Prostate gland (tissue), 2 donors: ENCODE data around the gene FRMPD2.
"Not testable (repeated sequence)": the region's sequence is repeated elsewhere in the genome, so short reads cannot be mapped to it uniquely, and the experiment has no call there.

Experiments
- POLR2A ChIP-seq: fragments of 450-650 bp; IDR thresholded peaks from one replicate; pipeline ENCODE4 v1.6.1; 2016; ENCODE audit warnings: antibody characterized with exemption, mild to moderate bottlenecking
- TF ChIP-seq, protein P1 (sequence below), 4 experiments: fragments of 200-600 bp in 2 of 4; fragments of 450-650 bp in 2 of 4; sonication (generic) in 2 of 4; IDR thresholded peaks; 1 replicate in 3 of 4; 2 replicates in 1 of 4; pipeline ENCODE4 v1.5.1; 2016 to 2019; ENCODE audit warnings: antibody characterized with exemption in 4 of 4, mild to moderate bottlenecking in 2 of 4, moderate library complexity in 2 of 4

DNA sequence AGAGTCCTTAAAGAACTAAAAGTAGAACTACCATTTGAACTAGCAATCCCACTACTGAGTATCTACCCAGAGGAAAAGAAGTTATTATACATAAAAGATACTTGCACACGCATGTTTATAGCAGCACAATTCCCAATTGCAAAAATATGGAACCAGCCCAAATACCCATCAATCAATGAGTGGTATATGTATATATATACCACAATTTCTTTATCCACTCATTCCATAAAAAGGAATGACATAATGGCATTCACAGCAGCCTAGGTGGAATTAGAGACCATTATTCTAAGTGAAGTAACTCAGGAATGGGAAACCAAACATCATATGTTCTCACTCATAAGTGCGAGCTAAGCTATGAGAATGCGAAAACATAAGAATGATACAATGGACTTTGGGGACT lies 53.5 kb downstream of the FRMPD2 start:
- TF ChIP-seq, protein P1, sequence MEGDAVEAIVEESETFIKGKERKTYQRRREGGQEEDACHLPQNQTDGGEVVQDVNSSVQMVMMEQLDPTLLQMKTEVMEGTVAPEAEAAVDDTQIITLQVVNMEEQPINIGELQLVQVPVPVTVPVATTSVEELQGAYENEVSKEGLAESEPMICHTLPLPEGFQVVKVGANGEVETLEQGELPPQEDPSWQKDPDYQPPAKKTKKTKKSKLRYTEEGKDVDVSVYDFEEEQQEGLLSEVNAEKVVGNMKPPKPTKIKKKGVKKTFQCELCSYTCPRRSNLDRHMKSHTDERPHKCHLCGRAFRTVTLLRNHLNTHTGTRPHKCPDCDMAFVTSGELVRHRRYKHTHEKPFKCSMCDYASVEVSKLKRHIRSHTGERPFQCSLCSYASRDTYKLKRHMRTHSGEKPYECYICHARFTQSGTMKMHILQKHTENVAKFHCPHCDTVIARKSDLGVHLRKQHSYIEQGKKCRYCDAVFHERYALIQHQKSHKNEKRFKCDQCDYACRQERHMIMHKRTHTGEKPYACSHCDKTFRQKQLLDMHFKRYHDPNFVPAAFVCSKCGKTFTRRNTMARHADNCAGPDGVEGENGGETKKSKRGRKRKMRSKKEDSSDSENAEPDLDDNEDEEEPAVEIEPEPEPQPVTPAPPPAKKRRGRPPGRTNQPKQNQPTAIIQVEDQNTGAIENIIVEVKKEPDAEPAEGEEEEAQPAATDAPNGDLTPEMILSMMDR (IDR thresholded peaks at IDR 0.05), result not testable (repeated sequence)
- not testable (repeated sequence) for TF ChIP-seq POLR2A
